A549 (cell line): Measurements from ENCODE around the gene TOGARAM2. TPM values are rescaled to one million over a fixed set of nuclear protein-coding genes. Genes with fewer than 3 reads are reported as not detected.

ENCODE experiments used
- ATAC-seq, 2 experiments: fragments of 200-7000 bp in 1 of 2; fragments of >200 bp in 1 of 2; cut with Nextera tagmentation in 1 of 2; cut with Tn5 transposase in 1 of 2; 3 replicates each; pipeline versions ENCODE4 v1.8.0 to v1.9.1; 2018 to 2020; ENCODE audit warnings: mild to moderate bottlenecking in 1 of 2, moderate library complexity in 1 of 2
- CTCF ChIA-PET: fragments of 300-600 bp; sonication (Branson Sonifier 250); formaldehyde crosslinking; extraction: SDS; loops from one replicate; lab custom pipeline; 2021; ENCODE audit warnings: antibody characterized with exemption, inconsistent platforms; lab: Yijun Ruan, JAX
- POLR2A ChIA-PET: fragments of 350-600 bp; formaldehyde crosslinking; extraction: SDS; loops from one replicate; lab custom pipeline; 2021; ENCODE audit warnings: antibody characterized with exemption, inconsistent platforms; lab: Yijun Ruan, JAX
- DNase-seq, 2 experiments: peaks; one replicate each; pipeline versions ENCODE4 v3.0.0 to v3.0.0-alpha.2; 2011 to 2016; ENCODE audit warnings: low read depth in 1 of 2, low spot score in 1 of 2
- FAIRE-seq: peaks from 2 replicates; lab custom pipeline; 2011; peaks lifted over from hg19 to GRCh38; lab: Jason Lieb, UNC
- H3K27ac ChIP-seq, 2 experiments: fragments of >200 bp; sonication (Bioruptor Twin); formaldehyde crosslinking; 3 replicates each; pipeline ENCODE4 v1.5.1; 2016 to 2017
- H3K4me1 ChIP-seq: fragments of >200 bp; sonication (Bioruptor Twin); formaldehyde crosslinking; 3 replicates; pipeline ENCODE4 v1.6.1; 2016
- H3K4me2 ChIP-seq: fragments of >200 bp; sonication (Bioruptor Twin); formaldehyde crosslinking; 3 replicates; pipeline ENCODE4 v1.6.1; 2016
- H3K4me3 ChIP-seq: fragments of >200 bp; sonication (Bioruptor Twin); formaldehyde crosslinking; 3 replicates; pipeline ENCODE4 v1.5.1; 2016
- H3K9me3 ChIP-seq: fragments of >200 bp; sonication (Bioruptor Twin); formaldehyde crosslinking; 3 replicates; pipeline ENCODE4 v1.6.1; 2016
- BHLHE40 ChIP-seq: IDR thresholded peaks from 2 replicates; pipeline ENCODE4 v1.6.1; 2012; ENCODE audit warnings: low read depth, low read length, inconsistent platforms
- CBX8 ChIP-seq: fragments of 200-600 bp; sonication (generic); IDR thresholded peaks from 2 replicates; pipeline ENCODE4 v1.6.1; 2016
- CEBPB ChIP-seq, 2 experiments: fragments of >200 bp in 1 of 2; sonication (Bioruptor Twin) in 1 of 2; formaldehyde crosslinking in 1 of 2; IDR thresholded peaks; 2 replicates each; pipeline ENCODE4 v1.6.1; 2012 to 2016
- CHD2 ChIP-seq: fragments of 150-350 bp; IDR thresholded peaks from 2 replicates; pipeline ENCODE4 v1.6.1; 2014; ENCODE audit warnings: low read length; ENCODE audit not compliant: partially characterized antibody
- CHD4 ChIP-seq: fragments of 200-600 bp; sonication (generic); IDR thresholded peaks from 2 replicates; pipeline ENCODE4 v1.6.1; 2016; ENCODE audit warnings: antibody characterized with exemption, mild to moderate bottlenecking, borderline replicate concordance
- EHF ChIP-seq: fragments of 250-450 bp; sonication (Bioruptor Pico); IDR thresholded peaks from 2 replicates; pipeline ENCODE4 v1.5.0; 2020; ENCODE audit warnings: mild to moderate bottlenecking
- EHMT2 ChIP-seq: fragments of 200-600 bp; sonication (generic); IDR thresholded peaks from 2 replicates; pipeline ENCODE4 v1.6.1; 2016; ENCODE audit warnings: antibody characterized with exemption, low read depth, mild to moderate bottlenecking, moderate library complexity
- EP300 ChIP-seq, 2 experiments: fragments of >200 bp; sonication (Bioruptor Twin); formaldehyde crosslinking; IDR thresholded peaks; 2 replicates in 1 of 2; 3 replicates in 1 of 2; pipeline ENCODE4 v1.6.1; 2016 to 2017
- GATA3 ChIP-seq: IDR thresholded peaks from 2 replicates; pipeline ENCODE4 v1.6.1; 2012; ENCODE audit warnings: borderline replicate concordance
- HDAC2 ChIP-seq: fragments of 200-600 bp; sonication (generic); IDR thresholded peaks from 2 replicates; pipeline ENCODE4 v1.6.1; 2016
- HES2 ChIP-seq: fragments of >200 bp; sonication (Bioruptor Twin); formaldehyde crosslinking; IDR thresholded peaks from 2 replicates; pipeline ENCODE4 v1.6.1; 2016
- HOXA7 ChIP-seq: fragments of 250-450 bp; sonication (Bioruptor Pico); IDR thresholded peaks from 2 replicates; pipeline ENCODE4 v1.5.0; 2020; ENCODE audit warnings: mild to moderate bottlenecking, moderate library complexity
- HOXB5 ChIP-seq: fragments of 250-450 bp; sonication (Bioruptor Pico); IDR thresholded peaks from 2 replicates; pipeline ENCODE4 v1.5.0; 2020; ENCODE audit warnings: mild to moderate bottlenecking, moderate library complexity
- KDM1A ChIP-seq: fragments of 200-600 bp; sonication (generic); IDR thresholded peaks from 2 replicates; pipeline ENCODE4 v1.6.1; 2016; ENCODE audit warnings: low read depth, mild to moderate bottlenecking
- MAFK ChIP-seq: fragments of 450-650 bp; IDR thresholded peaks from 2 replicates; pipeline ENCODE4 v1.6.1; 2014; ENCODE audit not compliant: partially characterized antibody
- MAZ ChIP-seq: fragments of 150-350 bp; IDR thresholded peaks from 2 replicates; pipeline ENCODE4 v1.6.1; 2014; ENCODE audit warnings: antibody characterized with exemption, low read depth, low read length, borderline replicate concordance
- NFE2L2 ChIP-seq: fragments of 150-350 bp; conservative IDR thresholded peaks from 2 replicates; pipeline ENCODE4 v1.6.1; 2014; ENCODE audit warnings: low read length
- PHF8 ChIP-seq: fragments of 200-600 bp; sonication (generic); IDR thresholded peaks from 2 replicates; pipeline ENCODE4 v1.6.1; 2016; ENCODE audit warnings: low read depth, mild to moderate bottlenecking, antibody characterized with exemption, moderate library complexity, borderline replicate concordance
- POLR2A ChIP-seq: IDR thresholded peaks from 2 replicates; pipeline ENCODE4 v1.6.1; 2012; ENCODE audit warnings: mild to moderate bottlenecking, low read length
- POLR2AphosphoS2 ChIP-seq: conservative IDR thresholded peaks from 2 replicates; pipeline ENCODE4 v1.6.1; 2012; ENCODE audit warnings: low read length, improper control_type of control experiment, inconsistent platforms
- SMC3 ChIP-seq: fragments of >200 bp; sonication (Bioruptor Twin); formaldehyde crosslinking; IDR thresholded peaks from 3 replicates; pipeline ENCODE4 v1.6.1; 2018; ENCODE audit warnings: inconsistent platforms
- TFCP2L1 ChIP-seq: fragments of 250-450 bp; sonication (Bioruptor Pico); IDR thresholded peaks from 2 replicates; pipeline ENCODE4 v1.5.0; 2021; ENCODE audit warnings: mild to moderate bottlenecking
- ZFP36 ChIP-seq: fragments of 450-650 bp; IDR thresholded peaks from 2 replicates; pipeline ENCODE4 v1.6.1; 2014; ENCODE audit warnings: borderline replicate concordance; ENCODE audit not compliant: partially characterized antibody
- ZNF302 ChIP-seq: fragments of 250-450 bp; sonication (Bioruptor Pico); IDR thresholded peaks from 2 replicates; pipeline ENCODE4 v1.9.0; 2021; ENCODE audit warnings: inconsistent platforms, mild to moderate bottlenecking, moderate library complexity
- ZSCAN20 ChIP-seq: fragments of 250-450 bp; sonication (Bioruptor Pico); IDR thresholded peaks from 2 replicates; pipeline ENCODE4 v1.8.0; 2022; ENCODE audit warnings: mild to moderate bottlenecking, moderate library complexity
- WGBS: methylation state at CpG from one replicate; pipeline ENCODE4 v1.1.6; 2017; ENCODE audit errors: missing lambda C conversion rate; 5-methylcytosine and 5-hydroxymethylcytosine counted together
- polyA plus RNA-seq, 4 experiments: library from polyadenylated mRNA; depleted of rRNA in 3 of 4; stranded (reverse); fragments of >200 nt; fragmentation: RNase III in 1 of 4; extraction: RNeasy Plus Mini Kit Qiagen cat#74134 plus additional on column Dnase treatment in 1 of 4; gene quantifications; 2 replicates in 3 of 4; 3 replicates in 1 of 4; pipeline ENCODE4 v1.2.3, GENCODE V29; 2011 to 2017
- TF ChIP-seq, protein P1 (sequence below): IDR thresholded peaks from 2 replicates; pipeline ENCODE4 v1.6.1; 2012; ENCODE audit warnings: low read depth, borderline replicate concordance

Gene TOGARAM2
- polyA plus RNA-seq, 2 of the 4 experiments (the other 2 are of a cell fraction), result 0.14 to 0.35 TPM

- Histone ChIP-seq H3K27ac (no peak overlapping the region), H3K4me3 (no peak overlapping the region), H3K4me1 (no peaks in the 10 kb centered on the region), H3K4me2 (no peak overlapping the region), H3K9me3 (no peaks in the 10 kb centered on the region)
- ChIA-PET POLR2A (no interaction called here), CTCF (interaction anchor here (0.7 to 0.9 kb wide), 3 partner anchors 15 to 227 kb away, joined by 3 read pairs; no protein-coding TSS in a partner anchor)
- ATAC-seq, result no peak
- FAIRE-seq, result no peak
- TF ChIP-seq HDAC2 (peak; percentile 58; the same call in 1 of the 2 replicates), NFE2L2 (no peak), EP300 (IDR thresholded peaks at IDR 0.05) (no peak), CHD4 (peak; percentile 69; the same call in 1 of the 2 replicates), ZSCAN20 (no peak), KDM1A (peak; percentile 85; the same call in 1 of the 2 replicates), BHLHE40 (no peak), EHMT2 (no peak)
- TF ChIP-seq, protein P1, sequence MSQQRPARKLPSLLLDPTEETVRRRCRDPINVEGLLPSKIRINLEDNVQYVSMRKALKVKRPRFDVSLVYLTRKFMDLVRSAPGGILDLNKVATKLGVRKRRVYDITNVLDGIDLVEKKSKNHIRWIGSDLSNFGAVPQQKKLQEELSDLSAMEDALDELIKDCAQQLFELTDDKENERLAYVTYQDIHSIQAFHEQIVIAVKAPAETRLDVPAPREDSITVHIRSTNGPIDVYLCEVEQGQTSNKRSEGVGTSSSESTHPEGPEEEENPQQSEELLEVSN, result no peak
- WGBS, result 86% methylated on average over 3 of the region's 3 CpGs
- no peak for DNase-seq
Measured at GRCh38 chr2:28980368-28981015, 606 bp upstream of the TOGARAM2 start.

GRCh38 chr2:28981620-28982376, 700 bp downstream of the TOGARAM2 start:
- Histone ChIP-seq H3K27ac (0 out of 6 replicates have a peak overlapping the region, but pooled peaks of 1 of the 2 experiments have one; percentile 1), H3K4me3 (no peak overlapping the region), H3K4me2 (no peak overlapping the region), H3K9me3 (no peaks in the 10 kb centered on the region), H3K4me1 (no peaks in the 10 kb centered on the region)
- ChIA-PET CTCF (no interaction called here), POLR2A (no interaction called here)
- peak in 1 of 2 experiments; percentile 26 for DNase-seq
- no peak for TF ChIP-seq SMC3
- no peak for TF ChIP-seq POLR2AphosphoS2
- no peak for TF ChIP-seq MAFK
- TF ChIP-seq TFCP2L1 (CRISPR knock-in tag), result no peak
- TF ChIP-seq MAZ, result no peak
- TF ChIP-seq PHF8, result no peak
- no peak for TF ChIP-seq CEBPB (IDR thresholded peaks at IDR 0.05)
- no peak for TF ChIP-seq EHF (CRISPR knock-in tag)
- TF ChIP-seq CBX8, result no peak
- no peak for TF ChIP-seq HOXA7 (CRISPR knock-in tag)
- no peak for TF ChIP-seq HES2
- no peak for TF ChIP-seq ZFP36
- TF ChIP-seq GATA3, result no peak
- no peak for TF ChIP-seq HOXB5 (CRISPR knock-in tag)
- no peak for TF ChIP-seq ZNF302 (CRISPR knock-in tag)
- TF ChIP-seq POLR2A, result no peak
- no peak for TF ChIP-seq CHD4
- no peak for TF ChIP-seq CHD2
- TF ChIP-seq EHMT2, result no peak
- TF ChIP-seq HDAC2, result no peak
- FAIRE-seq, result no peak
- peak; percentile 11 to 37; a peak in 3 of 6 replicates for ATAC-seq
- WGBS, result 74% methylated on average over 11 of the region's 11 CpGs
